K562 (cell line): ENCODE measurements around the gene PTH2. TPM values are rescaled to one million over a fixed set of nuclear protein-coding genes. Genes with fewer than 3 reads are reported as not detected.

Experiments used
- MAZ ChIP-seq, 2 experiments: fragments of 450-650 bp in 1 of 2; sonication (generic) in 1 of 2; formaldehyde crosslinking; IDR thresholded peaks in 1 of 2; conservative IDR thresholded peaks in 1 of 2; 2 replicates each; pipeline versions ENCODE4 v1.4.0 to v1.5.0; 2020; ENCODE audit warnings: mild to moderate bottlenecking in 1 of 2, missing genetic modification reagents in 1 of 2
- NR3C1 ChIP-seq: sonication (generic); formaldehyde crosslinking; IDR thresholded peaks from 2 replicates; pipeline ENCODE4 v1.8.1; 2022; ENCODE audit warnings: missing genetic modification reagents
- polyA plus RNA-seq, 8 experiments: library from polyadenylated mRNA; depleted of rRNA in 4 of 8; stranded (reverse) in 5 of 8; unstranded in 3 of 8; fragments of >200 nt; fragmentation: Nextera tagmentation in 2 of 8; fragmentation: Illumina TruSeq in 1 of 8; extraction: Ambion mirVana in 2 of 8; extraction: Trizol in 1 of 8; gene quantifications; 2 replicates each; pipeline versions ENCODE4 v1.2.1 to v1.2.3, GENCODE V29; 2011 to 2014; ENCODE audit warnings: inconsistent platforms in 1 of 8, missing spikeins in 1 of 8
- total RNA-seq, 7 experiments: library from RNA; depleted of rRNA in 6 of 7; stranded (reverse); fragments of >200 nt in 6 of 7; fragmentation: Illumina TruSeq in 2 of 7; extraction: Trizol in 2 of 7; gene quantifications; 2 replicates each; pipeline versions ENCODE4 v1.2.1 to v1.2.3, GENCODE V29; 2011 to 2021; ENCODE audit warnings: low replicate concordance in 1 of 7
- TF ChIP-seq, protein P1 (sequence below), 2 experiments: fragments of 450-650 bp; formaldehyde crosslinking in 1 of 2; IDR thresholded peaks; 2 replicates each; pipeline versions ENCODE4 v1.4.0 to v1.6.1; 2014 to 2020; ENCODE audit warnings: mild to moderate bottlenecking in 2 of 2, borderline replicate concordance in 1 of 2, low read depth in 1 of 2
- TF ChIP-seq, protein P2 (sequence below): fragments of 250-450 bp; sonication (Bioruptor Pico); IDR thresholded peaks from 2 replicates; pipeline ENCODE4 v1.4.0; 2020

The PTH2 gene
- total and polyA plus RNA-seq, 9 of the 15 experiments (the other 6 are each of a cell fraction or from before 2014, with no cell fraction given), result 1.3 TPM; not detected in 8

DNA sequence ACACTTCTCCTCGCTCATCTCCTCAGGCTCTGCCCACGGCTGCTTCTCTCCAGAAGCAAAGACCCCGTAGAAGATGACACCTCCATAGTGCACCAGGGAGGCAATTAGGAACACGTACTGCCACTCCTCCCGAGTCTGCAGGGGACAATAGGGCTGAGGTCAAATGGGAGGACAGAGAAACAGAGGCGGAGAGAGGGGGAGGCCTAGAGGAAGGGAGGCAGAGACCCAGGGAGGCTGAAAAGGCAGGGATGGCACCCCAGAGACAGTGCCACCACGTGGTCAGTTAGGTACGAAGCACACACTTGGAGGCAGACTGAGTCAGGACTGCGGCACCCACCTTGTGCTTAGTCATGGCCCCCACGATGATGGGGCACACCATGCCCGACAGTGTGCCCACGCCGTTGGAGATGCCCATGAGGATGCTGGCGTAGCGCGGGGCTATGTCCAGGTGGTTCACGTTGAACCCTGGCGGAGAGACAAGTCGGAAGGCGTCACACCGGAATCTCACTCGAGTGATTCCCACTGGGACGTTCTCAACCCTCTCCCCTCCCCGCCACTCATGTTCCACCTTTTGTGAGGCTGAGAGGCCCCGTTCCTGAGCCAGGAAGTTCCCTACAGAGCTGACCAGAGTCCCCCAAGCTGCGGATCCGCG, 7.6 kb upstream of the PTH2 start (continued):
- TF ChIP-seq, protein P1, sequence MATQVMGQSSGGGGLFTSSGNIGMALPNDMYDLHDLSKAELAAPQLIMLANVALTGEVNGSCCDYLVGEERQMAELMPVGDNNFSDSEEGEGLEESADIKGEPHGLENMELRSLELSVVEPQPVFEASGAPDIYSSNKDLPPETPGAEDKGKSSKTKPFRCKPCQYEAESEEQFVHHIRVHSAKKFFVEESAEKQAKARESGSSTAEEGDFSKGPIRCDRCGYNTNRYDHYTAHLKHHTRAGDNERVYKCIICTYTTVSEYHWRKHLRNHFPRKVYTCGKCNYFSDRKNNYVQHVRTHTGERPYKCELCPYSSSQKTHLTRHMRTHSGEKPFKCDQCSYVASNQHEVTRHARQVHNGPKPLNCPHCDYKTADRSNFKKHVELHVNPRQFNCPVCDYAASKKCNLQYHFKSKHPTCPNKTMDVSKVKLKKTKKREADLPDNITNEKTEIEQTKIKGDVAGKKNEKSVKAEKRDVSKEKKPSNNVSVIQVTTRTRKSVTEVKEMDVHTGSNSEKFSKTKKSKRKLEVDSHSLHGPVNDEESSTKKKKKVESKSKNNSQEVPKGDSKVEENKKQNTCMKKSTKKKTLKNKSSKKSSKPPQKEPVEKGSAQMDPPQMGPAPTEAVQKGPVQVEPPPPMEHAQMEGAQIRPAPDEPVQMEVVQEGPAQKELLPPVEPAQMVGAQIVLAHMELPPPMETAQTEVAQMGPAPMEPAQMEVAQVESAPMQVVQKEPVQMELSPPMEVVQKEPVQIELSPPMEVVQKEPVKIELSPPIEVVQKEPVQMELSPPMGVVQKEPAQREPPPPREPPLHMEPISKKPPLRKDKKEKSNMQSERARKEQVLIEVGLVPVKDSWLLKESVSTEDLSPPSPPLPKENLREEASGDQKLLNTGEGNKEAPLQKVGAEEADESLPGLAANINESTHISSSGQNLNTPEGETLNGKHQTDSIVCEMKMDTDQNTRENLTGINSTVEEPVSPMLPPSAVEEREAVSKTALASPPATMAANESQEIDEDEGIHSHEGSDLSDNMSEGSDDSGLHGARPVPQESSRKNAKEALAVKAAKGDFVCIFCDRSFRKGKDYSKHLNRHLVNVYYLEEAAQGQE (IDR thresholded peaks at IDR 0.05; ENCODE audit: borderline replicate concordance), result peak; percentile 51; the same call in 1 of the 2 replicates
- TF ChIP-seq, protein P1 (CRISPR knock-in tag; IDR thresholded peaks at IDR 0.05; ENCODE audit: low read depth), result no peak
- TF ChIP-seq, protein P2, sequence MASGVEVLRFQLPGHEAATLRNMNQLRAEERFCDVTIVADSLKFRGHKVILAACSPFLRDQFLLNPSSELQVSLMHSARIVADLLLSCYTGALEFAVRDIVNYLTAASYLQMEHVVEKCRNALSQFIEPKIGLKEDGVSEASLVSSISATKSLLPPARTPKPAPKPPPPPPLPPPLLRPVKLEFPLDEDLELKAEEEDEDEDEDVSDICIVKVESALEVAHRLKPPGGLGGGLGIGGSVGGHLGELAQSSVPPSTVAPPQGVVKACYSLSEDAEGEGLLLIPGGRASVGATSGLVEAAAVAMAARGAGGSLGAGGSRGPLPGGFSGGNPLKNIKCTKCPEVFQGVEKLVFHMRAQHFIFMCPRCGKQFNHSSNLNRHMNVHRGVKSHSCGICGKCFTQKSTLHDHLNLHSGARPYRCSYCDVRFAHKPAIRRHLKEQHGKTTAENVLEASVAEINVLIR (CRISPR knock-in tag), result no peak
- 0 out of 2 replicates have a peak, but pooled peaks have one; percentile 33 for TF ChIP-seq NR3C1 (CRISPR knock-in tag)
- 0 out of 4 replicates have a peak, but pooled peaks of 1 of the 2 experiments have one; percentile 31 for TF ChIP-seq MAZ (CRISPR knock-in tag; conservative IDR thresholded peaks at IDR 0.05 in 1 of 2, IDR thresholded peaks at IDR 0.05 in 1 of 2)
